Esophagus squamous epithelium (tissue), 5 donors: ENCODE data around the gene GALR3. TPM values are rescaled to one million over a fixed set of nuclear protein-coding genes. Genes with fewer than 3 reads are reported as not detected.
"Not testable (repeated sequence)": the region's sequence is repeated elsewhere in the genome, so short reads cannot be mapped to it uniquely, and the experiment has no call there.

ENCODE experiments used
- DNase-seq: peaks from one replicate; lab custom pipeline; 2025; lab: John Stamatoyannopoulos, UW
- H3K27ac ChIP-seq, 4 donors: fragments of 200-600 bp; sonication (generic); one replicate each; pipeline ENCODE4 v1.5.1; 2016 to 2019; ENCODE audit warnings: mild to moderate bottlenecking in 1 of 4
- H3K27me3 ChIP-seq, 4 donors: fragments of 200-600 bp; sonication (generic); 1 replicate in 3 of 4; 2 replicates in 1 of 4; pipeline versions ENCODE4 v1.5.1 to v1.6.0; 2017 to 2021; ENCODE audit warnings: antibody characterized with exemption in 1 of 4
- H3K36me3 ChIP-seq, 3 donors: fragments of 200-600 bp; sonication (generic); one replicate each; pipeline ENCODE4 v1.5.1; 2016 to 2019
- H3K4me1 ChIP-seq, 3 donors: fragments of 200-600 bp; sonication (generic); one replicate each; pipeline ENCODE4 v1.5.1; 2017 to 2019
- H3K4me3 ChIP-seq, 4 donors: fragments of 200-600 bp; sonication (generic); 1 replicate in 3 of 4; 2 replicates in 1 of 4; pipeline ENCODE4 v1.5.1; 2016 to 2019; ENCODE audit warnings: mild to moderate bottlenecking in 2 of 4, moderate library complexity in 1 of 4
- H3K9me3 ChIP-seq, 3 donors: fragments of 200-600 bp; sonication (generic); one replicate each; pipeline ENCODE4 v1.5.1; 2016 to 2019
- CTCF ChIP-seq, 6 experiments: fragments of 450-650 bp in 4 of 6; fragments of 200-600 bp in 2 of 6; sonication (generic) in 2 of 6; IDR thresholded peaks; one replicate each; pipeline ENCODE4 v1.5.1; 2016 to 2019; ENCODE audit warnings: antibody characterized with exemption in 6 of 6, mild to moderate bottlenecking in 4 of 6, moderate library complexity in 4 of 6
- POLR2A ChIP-seq, 4 donors: fragments of 450-650 bp; IDR thresholded peaks; one replicate each; pipeline ENCODE4 v1.6.1; 2017; ENCODE audit warnings: antibody characterized with exemption in 4 of 4, mild to moderate bottlenecking in 4 of 4, moderate library complexity in 3 of 4
- WGBS, 2 donors: methylation state at CpG; one replicate each; pipeline ENCODE4 v1.1.5; 2018; 5-methylcytosine and 5-hydroxymethylcytosine counted together
- intact Hi-C: fragments of 100-400 bp; cut with DNase I; formaldehyde crosslinking; loops from one replicate; pipeline ENCODE4 v1.15.0; 2022
- total RNA-seq, 4 donors: library from RNA; depleted of rRNA; stranded (reverse); fragments of >200 nt; gene quantifications; one replicate each; pipeline ENCODE4 v1.1.0, GENCODE V29; 2016
- donor health status: DM: yes; HTN: yes; CAD: no.

The GALR3 gene
- total RNA-seq, 4 donors from 2014 or later: not detected

GRCh38 chr22:37797874-37798500 lies 25.2 kb upstream of the GALR3 start:
- intact Hi-C loops: loop anchor here (10.0 kb wide), 1 partner anchor 163 kb away; the partner anchor contains the start of gene SH3BP1

GRCh38 chr22:37799979-37800378 lies 23.2 kb upstream of the GALR3 start:
- not testable (repeated sequence) for H3K27ac ChIP-seq, H3K36me3 ChIP-seq, H3K4me3 ChIP-seq, H3K27me3 ChIP-seq, H3K9me3 ChIP-seq, DNase-seq
- peaks cover 17 to 31% (median 19%) of the 10 kb centered on the region in 3 donors for H3K4me1 ChIP-seq
- intact Hi-C loops: loop anchor here (10.0 kb wide), 1 partner anchor 165 kb away; the partner anchor contains the start of gene SH3BP1
- WGBS, 2 donors: 60 to 81% methylated on average over 8 to 9 of the region's 9 CpGs

More at GRCh38 chr22:37797874-37798500, 25.2 kb upstream of the GALR3 start:
- H3K4me3 ChIP-seq: no peak overlapping the region
- DNase-seq: no peak
- no peak overlapping the region for H3K27ac ChIP-seq
- WGBS, 2 donors: 55 to 65% methylated on average over 8 to 11 of the region's 14 CpGs
- no peaks in the 10 kb centered on the region for H3K36me3 ChIP-seq
- TF ChIP-seq CTCF (IDR thresholded peaks at IDR 0.05) (no peak), POLR2A (IDR thresholded peaks at IDR 0.05) (no peak)
- no peaks in the 10 kb centered on the region for H3K27me3 ChIP-seq
- peaks cover 3 to 13% (median 11%) of the 10 kb centered on the region in 3 donors for H3K4me1 ChIP-seq
- no peaks in the 10 kb centered on the region for H3K9me3 ChIP-seq

DNA sequence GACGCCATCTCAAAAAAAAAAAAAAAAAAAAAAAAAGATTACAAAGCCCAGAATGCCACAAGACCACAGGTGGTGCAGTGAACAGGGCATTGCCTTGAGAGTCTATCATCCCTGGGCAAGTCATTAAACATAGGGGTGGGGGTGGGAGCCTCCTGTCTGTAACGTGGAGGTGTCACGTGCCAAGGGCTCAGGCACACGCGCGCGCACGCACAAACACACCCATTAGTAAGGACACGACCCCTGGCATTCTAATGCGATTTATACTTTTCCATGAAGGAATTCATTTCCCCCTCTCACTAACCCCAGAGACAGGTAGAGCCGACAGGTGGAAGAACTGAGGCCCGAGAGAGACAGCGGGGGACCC lies 21.3 kb upstream of the GALR3 start:
- no peaks in the 10 kb centered on the region for H3K9me3 ChIP-seq
- H3K27me3 ChIP-seq: peaks cover 0 to 6% (median 0%) of the 10 kb centered on the region in 4 donors
- 3 to 7% methylated on average over 8 to 9 of the region's 13 CpGs for WGBS, 2 donors
- no peaks in the 10 kb centered on the region for H3K36me3 ChIP-seq
- peak overlapping the region in 3 of 4 donors; percentile 33 to 71 (median 55) for H3K27ac ChIP-seq
- TF ChIP-seq POLR2A (IDR thresholded peaks at IDR 0.05) (no peak), CTCF (IDR thresholded peaks at IDR 0.05) (no peak)
- no peak for DNase-seq
- intact Hi-C loops: no loop called here
- peaks cover 32 to 49% (median 34%) of the 10 kb centered on the region in 3 donors for H3K4me1 ChIP-seq
- H3K4me3 ChIP-seq: peak overlapping the region; percentile 53 to 81 (median 66)

- intact Hi-C loops: no loop called here
- Histone ChIP-seq H3K27me3 (peaks cover 0 to 6% (median 0%) of the 10 kb centered on the region in 4 donors), H3K27ac (peak overlapping the region; percentile 33 to 73 (median 63)), H3K36me3 (no peaks in the 10 kb centered on the region), H3K9me3 (no peaks in the 10 kb centered on the region), H3K4me3 (peak overlapping the region; percentile 53 to 81 (median 66)), H3K4me1 (peaks cover 37 to 55% (median 38%) of the 10 kb centered on the region in 3 donors)
- no peak for DNase-seq
- 3 to 10% methylated on average over 6 to 12 of the region's 63 CpGs for WGBS, 2 donors
- TF ChIP-seq POLR2A (IDR thresholded peaks at IDR 0.05) (peak in 1 of 4 donors; percentile 58), CTCF (IDR thresholded peaks at IDR 0.05) (no peak)
Measured at GRCh38 chr22:37802310-37803194, 20.6 kb upstream of the GALR3 start.

DNA sequence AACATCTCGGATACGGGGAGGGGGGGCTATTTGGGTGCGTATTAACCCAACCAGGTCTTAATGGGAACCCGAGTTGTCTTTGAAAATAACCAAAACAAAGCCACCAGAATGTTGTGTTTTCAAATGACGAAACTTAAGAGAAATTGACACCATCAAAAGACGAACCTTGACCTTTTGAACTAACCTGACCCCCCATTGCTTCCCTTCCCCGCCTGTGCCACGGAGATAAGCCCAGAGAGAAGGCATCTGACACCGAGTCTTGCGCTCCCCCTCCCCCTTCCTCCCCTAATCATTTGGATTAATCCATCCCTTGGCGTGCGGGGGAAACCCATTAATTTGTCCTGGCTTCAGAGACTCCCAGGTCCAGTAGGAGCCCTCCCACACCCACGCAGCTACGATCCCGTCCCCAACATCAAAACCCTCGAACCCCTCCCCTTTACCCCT lies 20.0 kb upstream of the GALR3 start:
- H3K4me1 ChIP-seq: peaks cover 37 to 60% (median 38%) of the 10 kb centered on the region in 3 donors
- H3K4me3 ChIP-seq: peak overlapping the region in 2 of 4 donors; percentile 56 to 77
- peak overlapping the region in 1 of 4 donors; percentile 55 for H3K27ac ChIP-seq
- peaks cover 0 to 6% (median 0%) of the 10 kb centered on the region in 4 donors for H3K27me3 ChIP-seq
- no peaks in the 10 kb centered on the region for H3K36me3 ChIP-seq
- no peak for DNase-seq
- H3K9me3 ChIP-seq: no peaks in the 10 kb centered on the region
- TF ChIP-seq CTCF (IDR thresholded peaks at IDR 0.05): no peak
- intact Hi-C loops: no loop called here
- 37 to 43% methylated on average over 16 of the region's 16 CpGs for WGBS, 2 donors
